C4-2B (cell line): Measurements from ENCODE around the gene AFM.
"Not testable (repeated sequence)": the region's sequence is repeated elsewhere in the genome, so short reads cannot be mapped to it uniquely, and the experiment has no call there.

ENCODE experiments used
- H3K27ac ChIP-seq: fragments of 450-650 bp; 2 replicates; pipeline ENCODE4 v1.5.1; 2017
- CTCF ChIP-seq: fragments of 450-650 bp; conservative IDR thresholded peaks from 2 replicates; pipeline ENCODE4 v1.5.1; 2017; ENCODE audit warnings: mild to moderate bottlenecking
- ZFX ChIP-seq: fragments of 450-650 bp; IDR thresholded peaks from 2 replicates; pipeline ENCODE4 v1.6.1; 2017

Gene AFM

GRCh38 chr4:73533515-73534422, 52.2 kb downstream of the AFM start:
- TF ChIP-seq CTCF (no peak), ZFX (no peak)
- no peak overlapping the region for H3K27ac ChIP-seq

- no peak for TF ChIP-seq ZFX
- no peak for TF ChIP-seq CTCF
- H3K27ac ChIP-seq, result no peak overlapping the region
Measured at GRCh38 chr4:73538162-73538561, 56.6 kb downstream of the AFM start.

GRCh38 chr4:73539386-73539785, 57.8 kb downstream of the AFM start:
- no peak for TF ChIP-seq ZFX
- H3K27ac ChIP-seq, result no peak overlapping the region

GRCh38 chr4:73540826-73541225, 59.3 kb downstream of the AFM start:
- TF ChIP-seq CTCF (no peak), ZFX (no peak)
- no peak overlapping the region for H3K27ac ChIP-seq

GRCh38 chr4:73541251-73541650, 59.7 kb downstream of the AFM start:
- H3K27ac ChIP-seq, result no peak overlapping the region
- no peak for TF ChIP-seq ZFX
- no peak for TF ChIP-seq CTCF

GRCh38 chr4:73544620-73545019, 63.1 kb downstream of the AFM start:
- no peak for TF ChIP-seq CTCF
- no peak for TF ChIP-seq ZFX
- H3K27ac ChIP-seq, result no peak overlapping the region

GRCh38 chr4:73550865-73551264, 69.3 kb downstream of the AFM start:
- H3K27ac ChIP-seq, result not testable (repeated sequence)
